Chondrocyte (in vitro differentiated cells): ENCODE results near the gene MCM6. TPM values are rescaled to one million over a fixed set of nuclear protein-coding genes. Genes with fewer than 3 reads are reported as not detected.
"Not testable (repeated sequence)": the region's sequence is repeated elsewhere in the genome, so short reads cannot be mapped to it uniquely, and the experiment has no call there.

ENCODE experiments used
- DNase-seq: peaks from one replicate; pipeline ENCODE4 v3.0.0; 2021; ENCODE audit warnings: mixed read lengths, low spot score
- H3K27ac Mint-ChIP-seq: one replicate; pipeline ENCODE4 v1.8.0; 2021; ENCODE audit warnings: mild to moderate bottlenecking, moderate library complexity, mixed read lengths; ENCODE audit not compliant: unreplicated experiment
- H3K27me3 Mint-ChIP-seq: 2 replicates; pipeline ENCODE4 v1.8.0; 2021; ENCODE audit warnings: low read depth, mixed read lengths
- H3K36me3 Mint-ChIP-seq: 2 replicates; pipeline ENCODE4 v1.8.0; 2021; ENCODE audit warnings: low read depth, mixed read lengths
- H3K4me1 Mint-ChIP-seq: 2 replicates; pipeline ENCODE4 v1.8.0; 2021; ENCODE audit warnings: low read depth, mild to moderate bottlenecking, mixed read lengths
- H3K4me3 Mint-ChIP-seq: one replicate; pipeline ENCODE4 v1.8.0; 2021; ENCODE audit warnings: mild to moderate bottlenecking, moderate library complexity, mixed read lengths; ENCODE audit not compliant: unreplicated experiment
- H3K9me3 Mint-ChIP-seq: 2 replicates; pipeline ENCODE4 v1.8.0; 2021; ENCODE audit warnings: low read depth, mixed read lengths
- total RNA-seq: library from RNA; stranded (reverse); gene quantifications from 3 replicates; pipeline ENCODE4 v1.2.1, GENCODE V29; 2021
- TF ChIP-seq, protein P1 (sequence below): fragments of 200-600 bp; sonication (generic); IDR thresholded peaks from 2 replicates; pipeline ENCODE4 v1.5.0; 2021; ENCODE audit warnings: antibody characterized with exemption, mild to moderate bottlenecking, moderate library complexity

The MCM6 gene
- total RNA-seq, 1 donor from 2014 or later: 22.2 TPM

DNA sequence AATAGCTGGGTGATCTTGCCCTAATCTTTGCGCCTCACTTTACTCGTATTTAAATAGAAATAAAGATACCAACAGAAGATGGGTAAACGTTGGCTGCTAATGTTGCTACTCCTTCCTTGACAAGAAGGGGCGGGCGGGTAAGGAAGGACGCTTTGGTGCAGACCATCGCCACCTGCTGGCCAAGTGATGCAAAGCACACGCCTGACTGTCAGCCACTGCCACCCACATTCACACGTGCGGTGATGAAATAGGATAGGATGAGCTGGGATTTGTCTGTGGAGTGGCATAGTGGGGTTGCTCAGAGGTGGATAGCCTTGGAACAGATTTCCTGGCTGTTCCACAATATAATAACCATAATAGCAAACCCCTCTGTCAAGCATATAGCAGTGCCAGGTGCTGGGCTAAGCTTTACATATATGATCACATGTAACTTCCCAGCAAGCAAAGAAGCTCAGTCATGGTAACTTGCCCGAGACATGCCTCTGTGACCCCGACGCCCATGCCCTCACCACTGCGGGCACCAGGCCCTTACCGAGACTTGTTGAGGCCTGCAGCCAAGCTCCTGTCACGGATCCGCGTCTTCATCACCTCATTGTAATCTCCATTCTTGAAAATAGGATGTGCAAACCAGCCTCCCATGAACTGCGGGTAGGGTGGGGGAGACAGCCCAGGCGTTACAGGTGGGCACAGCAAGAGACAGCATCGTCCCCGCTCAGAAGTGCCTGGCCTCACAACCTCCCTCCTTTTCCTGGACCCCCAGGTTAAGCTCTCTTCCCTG, 78.6 kb downstream of the MCM6 start:
- Mint-ChIP-seq H3K4me3 (no peak overlapping the region), H3K4me1 (peaks cover 8% of the 10 kb centered on the region), H3K27ac (no peak overlapping the region), H3K27me3 (no peaks in the 10 kb centered on the region), H3K9me3 (peaks cover 5% of the 10 kb centered on the region), H3K36me3 (no peaks in the 10 kb centered on the region)
- no peak for DNase-seq
- TF ChIP-seq, protein P1, sequence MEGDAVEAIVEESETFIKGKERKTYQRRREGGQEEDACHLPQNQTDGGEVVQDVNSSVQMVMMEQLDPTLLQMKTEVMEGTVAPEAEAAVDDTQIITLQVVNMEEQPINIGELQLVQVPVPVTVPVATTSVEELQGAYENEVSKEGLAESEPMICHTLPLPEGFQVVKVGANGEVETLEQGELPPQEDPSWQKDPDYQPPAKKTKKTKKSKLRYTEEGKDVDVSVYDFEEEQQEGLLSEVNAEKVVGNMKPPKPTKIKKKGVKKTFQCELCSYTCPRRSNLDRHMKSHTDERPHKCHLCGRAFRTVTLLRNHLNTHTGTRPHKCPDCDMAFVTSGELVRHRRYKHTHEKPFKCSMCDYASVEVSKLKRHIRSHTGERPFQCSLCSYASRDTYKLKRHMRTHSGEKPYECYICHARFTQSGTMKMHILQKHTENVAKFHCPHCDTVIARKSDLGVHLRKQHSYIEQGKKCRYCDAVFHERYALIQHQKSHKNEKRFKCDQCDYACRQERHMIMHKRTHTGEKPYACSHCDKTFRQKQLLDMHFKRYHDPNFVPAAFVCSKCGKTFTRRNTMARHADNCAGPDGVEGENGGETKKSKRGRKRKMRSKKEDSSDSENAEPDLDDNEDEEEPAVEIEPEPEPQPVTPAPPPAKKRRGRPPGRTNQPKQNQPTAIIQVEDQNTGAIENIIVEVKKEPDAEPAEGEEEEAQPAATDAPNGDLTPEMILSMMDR: peak; percentile 92

DNA sequence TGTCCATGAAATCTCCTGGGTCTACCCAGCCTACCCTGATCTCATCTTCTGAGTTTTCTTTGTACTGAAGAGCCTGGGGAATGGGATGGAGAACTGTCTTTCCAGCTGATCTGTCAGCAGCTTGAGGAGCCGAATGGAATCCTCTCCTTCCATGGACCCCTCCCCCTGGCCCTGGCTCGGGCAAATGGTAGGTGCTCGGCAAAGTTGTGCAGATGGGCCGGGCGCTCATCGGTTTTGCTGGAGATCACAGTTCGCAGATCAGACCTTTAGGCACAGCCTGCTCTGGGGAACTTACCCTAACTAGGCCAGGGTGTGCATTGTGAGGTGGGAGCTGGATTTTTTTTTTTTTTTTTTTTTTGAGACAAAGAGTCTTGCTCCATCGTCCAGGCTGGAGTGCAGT, 79.6 kb downstream of the MCM6 start:
- TF ChIP-seq, protein P1: no peak
- no peak overlapping the region for H3K4me3 Mint-ChIP-seq
- no peak overlapping the region for H3K27ac Mint-ChIP-seq
- H3K36me3 Mint-ChIP-seq: no peaks in the 10 kb centered on the region
- no peak for DNase-seq
- no peaks in the 10 kb centered on the region for H3K27me3 Mint-ChIP-seq
- H3K4me1 Mint-ChIP-seq: peaks cover 18% of the 10 kb centered on the region
- peaks cover 5% of the 10 kb centered on the region for H3K9me3 Mint-ChIP-seq

DNA sequence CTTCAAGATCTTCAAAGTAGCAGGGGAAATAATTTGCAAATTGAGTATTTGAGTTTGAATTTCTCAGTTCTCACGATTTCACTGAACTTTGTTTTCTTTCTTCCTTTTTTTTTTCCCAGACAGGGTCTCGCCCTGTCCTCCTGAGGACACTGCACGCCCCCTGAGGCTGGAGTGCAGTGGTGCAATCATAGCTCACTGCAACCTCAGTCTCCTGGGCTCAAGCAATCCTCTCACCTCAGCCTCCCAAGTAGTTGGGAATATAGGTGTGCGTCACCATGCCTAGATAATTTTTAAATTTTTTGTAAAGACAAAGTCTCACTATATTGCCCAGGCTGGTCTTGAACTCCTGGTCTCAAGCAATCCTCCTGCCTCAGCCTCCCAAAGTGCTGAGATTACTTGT, 80.6 kb downstream of the MCM6 start:
- H3K27ac Mint-ChIP-seq, H3K27me3 Mint-ChIP-seq, DNase-seq, H3K36me3 Mint-ChIP-seq, H3K9me3 Mint-ChIP-seq, H3K4me3 Mint-ChIP-seq: not testable (repeated sequence)
- H3K4me1 Mint-ChIP-seq: peaks cover 28% of the 10 kb centered on the region

DNA sequence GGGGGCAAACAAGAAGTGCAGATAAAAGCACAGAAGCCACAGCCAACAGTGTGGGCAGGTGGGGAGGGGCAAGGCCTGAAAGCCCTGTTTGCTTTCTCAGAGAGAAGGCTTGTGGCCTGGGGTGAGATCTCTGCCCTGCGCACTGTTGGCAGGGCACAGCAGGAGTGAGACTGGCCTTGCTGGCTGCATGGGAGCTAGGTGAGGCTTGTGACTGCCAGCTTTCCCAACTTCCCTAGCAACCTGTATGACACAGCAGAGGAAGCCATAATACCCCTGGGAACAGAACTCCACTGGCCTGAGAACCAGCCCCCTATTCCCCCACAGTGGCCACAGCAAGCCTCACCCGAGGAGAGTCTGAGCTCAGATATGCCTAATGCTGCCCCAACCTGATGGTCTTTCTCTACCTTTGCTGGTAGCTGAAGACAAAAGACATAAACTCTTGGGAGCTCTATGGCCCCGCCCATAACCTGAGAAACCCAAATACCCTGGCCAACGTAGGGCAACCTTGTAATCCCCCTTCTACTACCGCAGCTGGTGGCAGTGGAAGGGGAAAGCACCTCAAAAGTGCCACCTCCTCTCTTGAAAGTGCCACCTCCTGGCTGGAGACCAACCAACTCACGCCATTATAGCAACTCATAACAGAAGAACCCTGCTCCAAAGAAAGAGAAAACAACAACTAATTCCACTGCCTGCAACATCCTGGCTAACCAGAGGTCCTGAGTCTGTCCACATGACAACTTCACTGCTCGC, 83.7 kb downstream of the MCM6 start:
- Mint-ChIP-seq H3K36me3 (no peaks in the 10 kb centered on the region), H3K9me3 (no peaks in the 10 kb centered on the region), H3K27ac (peak overlapping the region; percentile 95), H3K4me3 (no peak overlapping the region), H3K27me3 (no peaks in the 10 kb centered on the region), H3K4me1 (peaks cover 33% of the 10 kb centered on the region)
- TF ChIP-seq, protein P1: no peak
- DNase-seq: no peak

DNA sequence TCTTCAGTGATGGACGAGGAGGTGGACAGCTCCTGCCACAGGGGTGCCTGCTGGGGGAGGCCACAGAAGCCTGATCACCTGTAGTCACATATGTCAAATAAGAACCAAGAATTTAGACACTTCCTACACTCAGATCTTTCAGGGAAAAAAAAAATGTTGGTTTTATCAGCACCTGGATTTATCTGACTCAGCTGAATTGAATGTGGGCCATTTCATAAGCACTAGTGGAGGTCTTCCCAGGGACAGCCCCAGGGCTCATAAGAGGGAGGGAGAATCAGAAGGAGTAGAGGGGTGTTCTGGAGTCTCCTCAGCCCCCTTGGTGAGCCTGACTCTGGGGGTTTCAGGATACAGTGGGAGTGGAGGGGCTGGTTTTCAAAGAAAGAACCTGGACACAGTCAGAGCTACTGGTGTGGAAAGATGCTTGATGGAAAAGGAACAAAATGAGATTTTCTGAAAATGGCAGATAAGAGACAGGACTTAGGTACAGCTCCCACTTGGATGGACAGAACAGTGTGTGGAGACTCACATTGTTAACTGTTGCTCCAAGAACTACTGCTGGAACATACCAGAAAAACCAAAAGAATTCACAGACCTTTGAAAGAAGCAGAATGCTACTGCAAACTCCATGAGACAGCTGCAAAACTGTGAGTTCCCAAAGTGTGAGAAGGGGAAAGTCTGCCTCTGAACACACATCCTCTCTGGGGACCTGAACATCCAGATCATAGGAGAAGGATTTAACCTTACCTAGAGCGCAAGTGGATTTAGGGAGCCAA, 84.6 kb downstream of the MCM6 start:
- no peaks in the 10 kb centered on the region for H3K27me3 Mint-ChIP-seq
- H3K27ac Mint-ChIP-seq: peak overlapping the region; percentile 95
- H3K36me3 Mint-ChIP-seq: peaks cover 6% of the 10 kb centered on the region
- no peak for DNase-seq
- H3K4me3 Mint-ChIP-seq: no peak overlapping the region
- TF ChIP-seq, protein P1: no peak
- peaks cover 40% of the 10 kb centered on the region for H3K4me1 Mint-ChIP-seq
- peaks cover 7% of the 10 kb centered on the region for H3K9me3 Mint-ChIP-seq
